GM12878 (cell line): ENCODE results near the gene VARS2. TPM values are rescaled to one million over a fixed set of nuclear protein-coding genes. Genes with fewer than 3 reads are reported as not detected.

ENCODE experiments used
- ATAC-seq: fragments of 200-7000 bp; cut with Tn5 transposase; 3 replicates; pipeline ENCODE4 v1.9.1; 2020; ENCODE audit warnings: mild to moderate bottlenecking, moderate library complexity
- BruUV-seq: library from RNA; stranded (reverse); fragments of 400-500 nt; replicated peaks from 2 replicates; lab custom pipeline; 2021; lab: Mats Ljungman, UMichigan
- CTCF ChIA-PET: fragments of 300-600 bp; sonication (Branson Sonifier 250); formaldehyde crosslinking; extraction: SDS; loops from one replicate; lab custom pipeline; 2021; ENCODE audit warnings: inconsistent platforms; lab: Yijun Ruan, JAX
- POLR2A ChIA-PET: fragments of 350-600 bp; formaldehyde crosslinking; extraction: SDS; loops from one replicate; lab custom pipeline; 2021; ENCODE audit warnings: inconsistent platforms; lab: Charles Lee
- RAD21 ChIA-PET: fragments of 300-600 bp; sonication (Branson Sonifier 250); formaldehyde crosslinking; loops from one replicate; lab custom pipeline; 2023; ENCODE audit warnings: antibody characterized with exemption; ENCODE audit not compliant: unreplicated experiment; lab: Charles Lee
- SMC1A ChIA-PET: fragments of 300-600 bp; sonication (Branson Sonifier 250); formaldehyde crosslinking; loops from one replicate; lab custom pipeline; 2023; ENCODE audit not compliant: unreplicated experiment, uncharacterized antibody; lab: Charles Lee
- DNase-seq: peaks from one replicate; pipeline ENCODE4 v3.0.0-alpha.2; 2011; ENCODE audit warnings: low read depth, low spot score
- FAIRE-seq: peaks from 3 replicates; lab custom pipeline; 2011; peaks lifted over from hg19 to GRCh38; lab: Jason Lieb, UNC
- H2AFZ ChIP-seq: 2 replicates; pipeline ENCODE4 v1.6.0; 2011; ENCODE audit warnings: low read depth, low read length, control low read depth; ENCODE audit not compliant: control insufficient read depth
- H3K27ac ChIP-seq: 2 replicates; pipeline ENCODE4 v1.5.1; 2011; ENCODE audit warnings: control low read depth; ENCODE audit not compliant: control insufficient read depth, insufficient read depth
- H3K27me3 ChIP-seq, 2 experiments: replicated peaks in 1 of 2; 2 replicates each; pipeline versions ENCODE4 v1.6.0 to v1.6.1; 2011; ENCODE audit warnings: low read length in 1 of 2; ENCODE audit not compliant: control insufficient read depth in 2 of 2, insufficient read depth in 2 of 2
- H3K36me3 ChIP-seq, 2 experiments: 2 replicates each; pipeline ENCODE4 v1.5.1; 2011; ENCODE audit warnings: low read length in 1 of 2; ENCODE audit not compliant: control insufficient read depth in 2 of 2, insufficient read depth in 2 of 2
- H3K4me1 ChIP-seq: 2 replicates; pipeline ENCODE4 v1.6.1; 2011; ENCODE audit warnings: mild to moderate bottlenecking, low read length, moderate library complexity, mixed read lengths; ENCODE audit not compliant: control insufficient read depth, insufficient read depth
- H3K4me2 ChIP-seq: 2 replicates; pipeline ENCODE4 v1.6.0; 2011; ENCODE audit warnings: control low read depth; ENCODE audit not compliant: control insufficient read depth, insufficient read depth
- H3K4me3 ChIP-seq: fragments of 200-600 bp; sonication (generic); 2 replicates; pipeline ENCODE4 v1.5.1; 2016
- H3K79me2 ChIP-seq: 2 replicates; pipeline ENCODE4 v1.6.0; 2011; ENCODE audit warnings: low read length; ENCODE audit not compliant: control insufficient read depth, insufficient read depth
- H3K9ac ChIP-seq: 2 replicates; pipeline ENCODE4 v1.8.0; 2011; ENCODE audit warnings: low read length, control low read depth, mixed read lengths; ENCODE audit not compliant: control insufficient read depth, insufficient read depth
- H3K9me3 ChIP-seq: replicated peaks from 3 replicates; pipeline ENCODE4 v1.5.1; 2011; ENCODE audit warnings: mild to moderate bottlenecking, low read length; ENCODE audit not compliant: control insufficient read depth, insufficient read depth
- H4K20me1 ChIP-seq: 2 replicates; pipeline ENCODE4 v1.6.0; 2011; ENCODE audit not compliant: control insufficient read depth, insufficient read depth
- CBFB ChIP-seq: IDR thresholded peaks from 2 replicates; pipeline ENCODE4 v1.6.1; 2016; ENCODE audit warnings: antibody characterized with exemption, low read depth
- CHD1 ChIP-seq: IDR thresholded peaks from 2 replicates; pipeline ENCODE4 v1.6.1; 2012; ENCODE audit warnings: low read depth, low read length, improper control_type of control experiment
- MYC ChIP-seq: IDR thresholded peaks from 2 replicates; pipeline ENCODE4 v1.6.1; 2011; ENCODE audit warnings: mild to moderate bottlenecking, low read length, moderate library complexity, inconsistent platforms; ENCODE audit not compliant: insufficient read depth, insufficient replicate concordance, insufficient read length, severe bottlenecking
- NFYB ChIP-seq: IDR thresholded peaks from 2 replicates; pipeline ENCODE4 v1.6.1; 2011; ENCODE audit warnings: low read depth, mild to moderate bottlenecking, low read length, improper control_type of control experiment, moderate library complexity; ENCODE audit not compliant: insufficient read depth
- RUNX3 ChIP-seq: IDR thresholded peaks from 2 replicates; pipeline ENCODE4 v1.6.1; 2012; ENCODE audit warnings: low read length, inconsistent platforms
- WGBS: methylation state at CpG from one replicate; pipeline ENCODE4 v1.1.6; 2016; ENCODE audit warnings: low lambda C conversion rate; ENCODE audit not compliant: insufficient replicate concordance, insufficient coverage; ENCODE audit errors: missing lambda C conversion rate; 5-methylcytosine and 5-hydroxymethylcytosine counted together
- in situ Hi-C: fragments of 300-500 bp; cut with MboI; formaldehyde crosslinking; loops from 9 replicates; pipeline ENCODE4 v1.14.3; 2018; ENCODE audit warnings: mixed read lengths
- intact Hi-C: fragments of 100-400 bp; cut with micrococcal nuclease; formaldehyde crosslinking; loops from one replicate; pipeline ENCODE4 v1.14.2; 2022; ENCODE audit not compliant: unreplicated experiment
- polyA plus RNA-seq, 11 experiments: library from polyadenylated mRNA; depleted of rRNA in 4 of 11; unstranded in 6 of 11; stranded (reverse) in 5 of 11; fragments of >200 nt; fragmentation: Nextera tagmentation in 4 of 11; fragmentation: Illumina TruSeq in 1 of 11; extraction: Ambion mirVana in 4 of 11; extraction: Trizol in 1 of 11; gene quantifications; 1 replicate in 1 of 11; 2 replicates in 10 of 11; pipeline versions ENCODE4 v1.2.1 to v1.2.3, GENCODE V29; 2011 to 2016; ENCODE audit warnings: inconsistent platforms in 2 of 11, missing spikeins in 2 of 11, low read depth in 1 of 11
- total RNA-seq, 4 experiments: library from RNA; depleted of rRNA in 3 of 4; stranded (reverse); fragments of >200 nt in 3 of 4; fragmentation: Illumina TruSeq in 1 of 4; extraction: Trizol in 1 of 4; gene quantifications; 2 replicates each; pipeline versions ENCODE4 v1.2.1 to v1.2.3, GENCODE V29; 2013 to 2021

Gene VARS2
- total and polyA plus RNA-seq, 10 of the 15 experiments (the other 5 are each of a cell fraction or from before 2014, with no cell fraction given): 3.8 to 70.7 (median 49.1) TPM

- no peaks in the 10 kb centered on the region for H4K20me1 ChIP-seq
- no peak overlapping the region for H2AFZ ChIP-seq
- ChIA-PET CTCF (no interaction called here), SMC1A (no interaction called here), RAD21 (no interaction called here), POLR2A (no interaction called here)
- no peak for ATAC-seq
- TF ChIP-seq RUNX3: peak; percentile 49; the same call in 1 of the 2 replicates
- TF ChIP-seq MYC: no peak
- TF ChIP-seq CHD1: no peak
- H3K9ac ChIP-seq: no peak overlapping the region
- 25% methylated on average over 4 of the region's 4 CpGs for WGBS
- no peaks in the 10 kb centered on the region for H3K4me1 ChIP-seq
- no peak for DNase-seq
- no peaks in the 10 kb centered on the region for H3K79me2 ChIP-seq
- H3K9me3 ChIP-seq: no peaks in the 10 kb centered on the region
- FAIRE-seq: no peak
- H3K36me3 ChIP-seq: no peaks in the 10 kb centered on the region
- H3K4me3 ChIP-seq: no peak overlapping the region
- intact Hi-C loops: no loop called here
- in situ Hi-C loops: no loop called here
- no peaks in the 10 kb centered on the region for H3K27me3 ChIP-seq
- no peak overlapping the region for H3K27ac ChIP-seq
- no peak overlapping the region for H3K4me2 ChIP-seq
- no TSS peak for BruUV-seq
These were observed 50.0 kb downstream of the VARS2 start for GRCh38 chr6:30964075-30964474.

GRCh38 chr6:30965140-30965601 lies 51.1 kb downstream of the VARS2 start:
- Histone ChIP-seq H3K79me2 (no peaks in the 10 kb centered on the region), H4K20me1 (no peaks in the 10 kb centered on the region), H3K4me1 (no peaks in the 10 kb centered on the region), H3K4me2 (no peak overlapping the region), H3K9me3 (no peaks in the 10 kb centered on the region), H3K4me3 (no peak overlapping the region), H3K27me3 (no peaks in the 10 kb centered on the region), H2AFZ (no peak overlapping the region), H3K9ac (no peak overlapping the region), H3K27ac (no peak overlapping the region), H3K36me3 (no peaks in the 10 kb centered on the region)
- ChIA-PET POLR2A (no interaction called here), CTCF (no interaction called here), RAD21 (no interaction called here), SMC1A (no interaction called here)
- intact Hi-C loops (no loop called here), in situ Hi-C loops (no loop called here)
- WGBS: 21% methylated on average over 5 of the region's 5 CpGs
- no TSS peak for BruUV-seq
- FAIRE-seq (no peak), DNase-seq (no peak), ATAC-seq (no peak; the same call in 1 of the 3 replicates)
- TF ChIP-seq CBFB (0 out of 2 replicates have a peak, but pooled peaks have one; percentile 55), NFYB (no peak), RUNX3 (peak; percentile 69)
- TF ChIP-seq, all 136 proteins: peak for 2
